BE2C (cell line): ENCODE results near the gene APBB2.

Experiments
- DNase-seq: peaks from one replicate; pipeline ENCODE4 v3.0.0-alpha.2; 2020
- H3K27me3 ChIP-seq: fragments of 250-450 bp; sonication (Bioruptor Pico); 2 replicates; pipeline ENCODE4 v1.5.1; 2020; ENCODE audit warnings: mild to moderate bottlenecking
- H3K36me3 ChIP-seq: fragments of 250-450 bp; sonication (Bioruptor Pico); 2 replicates; pipeline ENCODE4 v1.5.1; 2020; ENCODE audit warnings: mild to moderate bottlenecking
- H3K4me1 ChIP-seq: fragments of 250-450 bp; sonication (Bioruptor Pico); 2 replicates; pipeline ENCODE4 v1.5.1; 2020
- H3K4me3 ChIP-seq: 2 replicates; pipeline ENCODE4 v1.5.1; 2011; ENCODE audit warnings: low read depth, low read length
- H3K9me3 ChIP-seq: fragments of 250-450 bp; sonication (Bioruptor Pico); 2 replicates; pipeline ENCODE4 v1.5.1; 2020
- CTCF ChIP-seq: IDR thresholded peaks from 2 replicates; pipeline ENCODE4 v1.5.1; 2012; ENCODE audit warnings: mild to moderate bottlenecking, low read depth, low read length

Gene APBB2

GRCh38 chr4:40829586-40829985 is 384.8 kb downstream of the APBB2 start:
- no peaks in the 10 kb centered on the region for H3K36me3 ChIP-seq
- DNase-seq: no peak
- no peaks in the 10 kb centered on the region for H3K4me1 ChIP-seq
- H3K27me3 ChIP-seq: no peaks in the 10 kb centered on the region
- TF ChIP-seq CTCF: no peak
- H3K9me3 ChIP-seq: no peaks in the 10 kb centered on the region
- no peak overlapping the region for H3K4me3 ChIP-seq

GRCh38 chr4:40828661-40829060 is 385.7 kb downstream of the APBB2 start:
- Histone ChIP-seq H3K4me1 (no peaks in the 10 kb centered on the region), H3K36me3 (no peaks in the 10 kb centered on the region), H3K27me3 (no peaks in the 10 kb centered on the region), H3K9me3 (no peaks in the 10 kb centered on the region), H3K4me3 (no peak overlapping the region)
- TF ChIP-seq CTCF: no peak
- DNase-seq: no peak

GRCh38 chr4:40827758-40828157 is 386.6 kb downstream of the APBB2 start:
- no peak for DNase-seq
- Histone ChIP-seq H3K9me3 (no peaks in the 10 kb centered on the region), H3K4me3 (no peak overlapping the region), H3K4me1 (no peaks in the 10 kb centered on the region), H3K27me3 (no peaks in the 10 kb centered on the region), H3K36me3 (no peaks in the 10 kb centered on the region)
- no peak for TF ChIP-seq CTCF

- no peaks in the 10 kb centered on the region for H3K36me3 ChIP-seq
- H3K4me3 ChIP-seq: no peak overlapping the region
- H3K4me1 ChIP-seq: no peaks in the 10 kb centered on the region
- DNase-seq: no peak
- no peaks in the 10 kb centered on the region for H3K27me3 ChIP-seq
- no peaks in the 10 kb centered on the region for H3K9me3 ChIP-seq
- TF ChIP-seq CTCF: no peak
Measured at GRCh38 chr4:40826821-40827220, 387.5 kb downstream of the APBB2 start.

GRCh38 chr4:40825014-40825838 is 389.1 kb downstream of the APBB2 start:
- no peaks in the 10 kb centered on the region for H3K36me3 ChIP-seq
- TF ChIP-seq CTCF: no peak
- H3K4me1 ChIP-seq: no peaks in the 10 kb centered on the region
- no peak for DNase-seq
- H3K4me3 ChIP-seq: no peak overlapping the region
- H3K9me3 ChIP-seq: no peaks in the 10 kb centered on the region
- no peaks in the 10 kb centered on the region for H3K27me3 ChIP-seq

- Histone ChIP-seq H3K4me1 (no peaks in the 10 kb centered on the region), H3K27me3 (no peaks in the 10 kb centered on the region), H3K36me3 (no peaks in the 10 kb centered on the region), H3K4me3 (no peak overlapping the region), H3K9me3 (no peaks in the 10 kb centered on the region)
- no peak for TF ChIP-seq CTCF
- DNase-seq: no peak
Measured at GRCh38 chr4:40822420-40823166, 391.7 kb downstream of the APBB2 start.
